Esophagus squamous epithelium (tissue), 5 donors: ENCODE measurements around the gene ACTN4. TPM values are rescaled to one million over a fixed set of nuclear protein-coding genes. Genes with fewer than 3 reads are reported as not detected.

Source experiments
- DNase-seq: peaks from one replicate; lab custom pipeline; 2025; lab: John Stamatoyannopoulos, UW
- H3K27ac ChIP-seq, 4 donors: fragments of 200-600 bp; sonication (generic); one replicate each; pipeline ENCODE4 v1.5.1; 2016 to 2019; ENCODE audit warnings: mild to moderate bottlenecking in 1 of 4
- H3K27me3 ChIP-seq, 4 donors: fragments of 200-600 bp; sonication (generic); 1 replicate in 3 of 4; 2 replicates in 1 of 4; pipeline versions ENCODE4 v1.5.1 to v1.6.0; 2017 to 2021; ENCODE audit warnings: antibody characterized with exemption in 1 of 4
- H3K36me3 ChIP-seq, 3 donors: fragments of 200-600 bp; sonication (generic); one replicate each; pipeline ENCODE4 v1.5.1; 2016 to 2019
- H3K4me1 ChIP-seq, 3 donors: fragments of 200-600 bp; sonication (generic); one replicate each; pipeline ENCODE4 v1.5.1; 2017 to 2019
- H3K4me3 ChIP-seq, 4 donors: fragments of 200-600 bp; sonication (generic); 1 replicate in 3 of 4; 2 replicates in 1 of 4; pipeline ENCODE4 v1.5.1; 2016 to 2019; ENCODE audit warnings: mild to moderate bottlenecking in 2 of 4, moderate library complexity in 1 of 4
- H3K9me3 ChIP-seq, 3 donors: fragments of 200-600 bp; sonication (generic); one replicate each; pipeline ENCODE4 v1.5.1; 2016 to 2019
- POLR2A ChIP-seq, 4 donors: fragments of 450-650 bp; IDR thresholded peaks; one replicate each; pipeline ENCODE4 v1.6.1; 2017; ENCODE audit warnings: antibody characterized with exemption in 4 of 4, mild to moderate bottlenecking in 4 of 4, moderate library complexity in 3 of 4
- WGBS, 2 donors: methylation state at CpG; one replicate each; pipeline ENCODE4 v1.1.5; 2018; 5-methylcytosine and 5-hydroxymethylcytosine counted together
- intact Hi-C: fragments of 100-400 bp; cut with DNase I; formaldehyde crosslinking; loops from one replicate; pipeline ENCODE4 v1.15.0; 2022
- total RNA-seq, 4 donors: library from RNA; depleted of rRNA; stranded (reverse); fragments of >200 nt; gene quantifications; one replicate each; pipeline ENCODE4 v1.1.0, GENCODE V29; 2016
- TF ChIP-seq, protein P1 (sequence below), 6 experiments: fragments of 450-650 bp in 4 of 6; fragments of 200-600 bp in 2 of 6; sonication (generic) in 2 of 6; IDR thresholded peaks; one replicate each; pipeline ENCODE4 v1.5.1; 2016 to 2019; ENCODE audit warnings: antibody characterized with exemption in 6 of 6, mild to moderate bottlenecking in 4 of 6, moderate library complexity in 4 of 6
- donor health status: DM: yes; HTN: yes; CAD: no.

ACTN4 gene
- total RNA-seq, 4 donors from 2014 or later = 302 to 705 (median 414) TPM

DNA sequence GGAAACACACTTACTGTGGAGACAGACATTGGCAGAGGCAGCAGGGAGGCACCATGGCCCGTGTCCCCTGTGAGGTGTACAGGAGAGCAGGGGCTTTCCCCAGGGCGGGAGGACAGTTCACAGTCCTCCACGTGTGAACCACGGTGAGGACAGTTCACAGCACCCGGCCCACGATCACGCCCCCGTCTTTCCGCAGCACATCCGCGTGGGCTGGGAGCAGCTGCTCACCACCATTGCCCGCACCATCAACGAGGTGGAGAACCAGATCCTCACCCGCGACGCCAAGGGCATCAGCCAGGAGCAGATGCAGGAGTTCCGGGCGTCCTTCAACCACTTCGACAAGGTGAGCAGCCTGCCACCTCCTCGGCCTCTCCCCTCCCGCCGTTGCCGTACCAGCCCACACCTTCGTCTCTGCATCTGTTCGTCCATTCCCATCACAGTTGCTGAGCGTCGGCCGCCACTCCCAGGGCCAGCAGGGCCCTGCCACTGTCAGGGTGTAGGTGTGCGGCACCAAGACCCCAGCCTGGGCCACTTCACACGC is 79.4 kb downstream of the ACTN4 start:
- no peak for DNase-seq
- peaks cover 3 to 64% (median 6%) of the 10 kb centered on the region in 3 donors for H3K4me1 ChIP-seq
- TF ChIP-seq, protein P1, sequence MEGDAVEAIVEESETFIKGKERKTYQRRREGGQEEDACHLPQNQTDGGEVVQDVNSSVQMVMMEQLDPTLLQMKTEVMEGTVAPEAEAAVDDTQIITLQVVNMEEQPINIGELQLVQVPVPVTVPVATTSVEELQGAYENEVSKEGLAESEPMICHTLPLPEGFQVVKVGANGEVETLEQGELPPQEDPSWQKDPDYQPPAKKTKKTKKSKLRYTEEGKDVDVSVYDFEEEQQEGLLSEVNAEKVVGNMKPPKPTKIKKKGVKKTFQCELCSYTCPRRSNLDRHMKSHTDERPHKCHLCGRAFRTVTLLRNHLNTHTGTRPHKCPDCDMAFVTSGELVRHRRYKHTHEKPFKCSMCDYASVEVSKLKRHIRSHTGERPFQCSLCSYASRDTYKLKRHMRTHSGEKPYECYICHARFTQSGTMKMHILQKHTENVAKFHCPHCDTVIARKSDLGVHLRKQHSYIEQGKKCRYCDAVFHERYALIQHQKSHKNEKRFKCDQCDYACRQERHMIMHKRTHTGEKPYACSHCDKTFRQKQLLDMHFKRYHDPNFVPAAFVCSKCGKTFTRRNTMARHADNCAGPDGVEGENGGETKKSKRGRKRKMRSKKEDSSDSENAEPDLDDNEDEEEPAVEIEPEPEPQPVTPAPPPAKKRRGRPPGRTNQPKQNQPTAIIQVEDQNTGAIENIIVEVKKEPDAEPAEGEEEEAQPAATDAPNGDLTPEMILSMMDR (IDR thresholded peaks at IDR 0.05) = no peak
- TF ChIP-seq POLR2A (IDR thresholded peaks at IDR 0.05) = no peak
- H3K27me3 ChIP-seq = no peaks in the 10 kb centered on the region
- 88 to 89% methylated on average over 16 to 18 of the region's 30 CpGs for WGBS, 2 donors
- H3K36me3 ChIP-seq = peaks cover 77 to 100% (median 78%) of the 10 kb centered on the region in 3 donors
- H3K27ac ChIP-seq = peak overlapping the region in 3 of 4 donors; percentile 49 to 68 (median 65)
- H3K4me3 ChIP-seq = no peak overlapping the region
- H3K9me3 ChIP-seq = no peaks in the 10 kb centered on the region
- intact Hi-C loops = no loop called here

GRCh38 chr19:38727306-38727867 is 79.9 kb downstream of the ACTN4 start:
- no peak for DNase-seq
- H3K27me3 ChIP-seq = no peaks in the 10 kb centered on the region
- no peak overlapping the region for H3K4me3 ChIP-seq
- TF ChIP-seq POLR2A (IDR thresholded peaks at IDR 0.05) = no peak
- TF ChIP-seq, protein P1 (IDR thresholded peaks at IDR 0.05) = no peak
- peaks cover 71 to 99% (median 72%) of the 10 kb centered on the region in 3 donors for H3K36me3 ChIP-seq
- no peaks in the 10 kb centered on the region for H3K9me3 ChIP-seq
- 85 to 91% methylated on average over 6 to 11 of the region's 17 CpGs for WGBS, 2 donors
- peak overlapping the region in 3 of 4 donors; percentile 49 to 68 (median 65) for H3K27ac ChIP-seq
- intact Hi-C loops = no loop called here
- peaks cover 3 to 64% (median 6%) of the 10 kb centered on the region in 3 donors for H3K4me1 ChIP-seq

- H3K27me3 ChIP-seq = no peaks in the 10 kb centered on the region
- peak overlapping the region in 3 of 4 donors; percentile 68 to 88 (median 77) for H3K27ac ChIP-seq
- TF ChIP-seq POLR2A (IDR thresholded peaks at IDR 0.05) = no peak
- TF ChIP-seq, protein P1 (IDR thresholded peaks at IDR 0.05) = no peak
- DNase-seq = no peak
- peaks cover 65 to 92% (median 66%) of the 10 kb centered on the region in 3 donors for H3K36me3 ChIP-seq
- peaks cover 3 to 64% (median 6%) of the 10 kb centered on the region in 3 donors for H3K4me1 ChIP-seq
- intact Hi-C loops = no loop called here
- H3K9me3 ChIP-seq = no peaks in the 10 kb centered on the region
- H3K4me3 ChIP-seq = no peak overlapping the region
- 71 to 79% methylated on average over 28 to 31 of the region's 33 CpGs for WGBS, 2 donors
Observed at GRCh38 chr19:38727868-38728660, 80.6 kb downstream of the ACTN4 start.

GRCh38 chr19:38728752-38729541 is 81.5 kb downstream of the ACTN4 start:
- TF ChIP-seq, protein P1 (IDR thresholded peaks at IDR 0.05) = no peak
- no peak for TF ChIP-seq POLR2A (IDR thresholded peaks at IDR 0.05)
- peaks cover 7 to 70% (median 12%) of the 10 kb centered on the region in 3 donors for H3K4me1 ChIP-seq
- H3K9me3 ChIP-seq = no peaks in the 10 kb centered on the region
- 72 to 77% methylated on average over 5 to 10 of the region's 37 CpGs for WGBS, 2 donors
- H3K36me3 ChIP-seq = peaks cover 56 to 84% (median 57%) of the 10 kb centered on the region in 3 donors
- DNase-seq = no peak
- H3K4me3 ChIP-seq = no peak overlapping the region
- H3K27me3 ChIP-seq = no peaks in the 10 kb centered on the region
- peak overlapping the region in 3 of 4 donors; percentile 68 to 88 (median 77) for H3K27ac ChIP-seq
- intact Hi-C loops = no loop called here
